Measurements from ENCODE around the gene FLYWCH2. TPM values are rescaled to one million over a fixed set of nuclear protein-coding genes. Genes with fewer than 3 reads are reported as not detected.

The FLYWCH2 gene
- total RNA-seq, 2 experiments from 2014 or later = 16.8 to 17.3 TPM

- POLR2A ChIA-PET = no interaction called here
- ATAC-seq = peak; percentile 71
- peak; percentile 91 for DNase-seq
- peak overlapping the region; percentile 86 for H3K27ac Mint-ChIP-seq
- H3K4me3 Mint-ChIP-seq = peak overlapping the region; percentile 63
- peaks cover 42% of the 10 kb centered on the region for H3K4me1 Mint-ChIP-seq
- CTCF ChIA-PET = interaction anchor here (0.7 to 2.4 kb wide), 4 partner anchors 12 to 79 kb away, joined by 3 to 12 read pairs (median 7); partner anchors contain the start of gene FLYWCH1
- peaks cover 2% of the 10 kb centered on the region for H3K9me3 Mint-ChIP-seq (ENCODE audit: low read depth)
- no peaks in the 10 kb centered on the region for H3K36me3 Mint-ChIP-seq (ENCODE audit: low read depth)
- intact Hi-C loops (cut with DNase I, micrococcal nuclease) = loop anchor here in 1 of 2 experiments (1.0 kb wide), 2 partner anchors 26 to 121 kb away; no protein-coding TSS in a partner anchor
- H3K27me3 Mint-ChIP-seq = peaks cover 1% of the 10 kb centered on the region
Observed at GRCh38 chr16:2842340-2843000, 40.5 kb upstream of the FLYWCH2 start.

DNA sequence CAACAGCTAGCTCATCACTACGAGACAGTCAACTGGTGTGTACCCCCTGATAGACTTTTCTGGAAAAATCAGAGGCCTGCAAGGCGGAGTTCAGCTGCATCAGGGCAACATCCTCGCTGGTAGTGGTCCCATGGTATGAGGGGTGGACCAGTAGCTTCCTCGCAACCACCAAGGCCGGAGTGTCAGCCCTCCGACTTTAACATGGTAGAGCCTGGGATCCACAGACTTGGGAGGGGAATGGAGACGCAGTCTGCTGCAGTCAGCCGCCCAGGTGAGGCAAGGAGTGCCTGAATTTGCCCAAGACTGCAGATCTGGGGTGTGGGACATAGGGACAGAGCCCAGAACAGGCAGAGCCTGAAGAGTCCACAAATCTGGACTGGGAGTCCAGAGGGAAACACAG, 39.5 kb upstream of the FLYWCH2 start:
- Mint-ChIP-seq H3K27me3 (no peaks in the 10 kb centered on the region), H3K4me1 (peaks cover 40% of the 10 kb centered on the region), H3K27ac (no peak overlapping the region), H3K4me3 (no peak overlapping the region), H3K9me3 (ENCODE audit: low read depth) (peaks cover 2% of the 10 kb centered on the region), H3K36me3 (ENCODE audit: low read depth) (no peaks in the 10 kb centered on the region)
- ChIA-PET POLR2A (no interaction called here), CTCF (interaction anchor here (1.0 to 2.4 kb wide), 4 partner anchors 11 to 79 kb away, joined by 3 to 11 read pairs (median 4); partner anchors contain the start of gene FLYWCH1)
- DNase-seq = no peak
- intact Hi-C loops (cut with DNase I, micrococcal nuclease) = no loop called here
- no peak for ATAC-seq

GRCh38 chr16:2845116-2845515, 37.9 kb upstream of the FLYWCH2 start:
- POLR2A ChIA-PET = no interaction called here
- Mint-ChIP-seq H3K4me3 (no peak overlapping the region), H3K27me3 (peaks cover 4% of the 10 kb centered on the region), H3K4me1 (peaks cover 29% of the 10 kb centered on the region), H3K36me3 (ENCODE audit: low read depth) (no peaks in the 10 kb centered on the region), H3K27ac (no peak overlapping the region), H3K9me3 (ENCODE audit: low read depth) (peaks cover 2% of the 10 kb centered on the region)
- CTCF ChIA-PET = interaction anchor here (0.6 to 2.4 kb wide), 5 partner anchors 9 to 67 kb away, joined by 3 to 13 read pairs (median 10); partner anchors contain the start of gene FLYWCH2
- ATAC-seq = no peak
- DNase-seq = no peak
- intact Hi-C loops (cut with DNase I, micrococcal nuclease) = no loop called here

- intact Hi-C loops (cut with DNase I, micrococcal nuclease) = no loop called here
- ATAC-seq = peak; percentile 61
- ChIA-PET POLR2A (no interaction called here), CTCF (no interaction called here)
- peaks cover 2% of the 10 kb centered on the region for H3K9me3 Mint-ChIP-seq (ENCODE audit: low read depth)
- H3K4me1 Mint-ChIP-seq = peaks cover 21% of the 10 kb centered on the region
- H3K4me3 Mint-ChIP-seq = no peak overlapping the region
- H3K36me3 Mint-ChIP-seq (ENCODE audit: low read depth) = no peaks in the 10 kb centered on the region
- peaks cover 4% of the 10 kb centered on the region for H3K27me3 Mint-ChIP-seq
- no peak overlapping the region for H3K27ac Mint-ChIP-seq
- DNase-seq = no peak
Observed at GRCh38 chr16:2846511-2847310, 36.3 kb upstream of the FLYWCH2 start.

- ATAC-seq = no peak
- intact Hi-C loops (cut with DNase I, micrococcal nuclease) = no loop called here
- no peak overlapping the region for H3K4me3 Mint-ChIP-seq
- peaks cover 5% of the 10 kb centered on the region for H3K9me3 Mint-ChIP-seq (ENCODE audit: low read depth)
- H3K36me3 Mint-ChIP-seq (ENCODE audit: low read depth) = no peaks in the 10 kb centered on the region
- H3K27ac Mint-ChIP-seq = no peak overlapping the region
- no peak for DNase-seq
- CTCF ChIA-PET = interaction anchor here (1.9 kb wide), 1 partner anchor 19 kb away, joined by 5 read pairs; no protein-coding TSS in a partner anchor
- H3K4me1 Mint-ChIP-seq = peaks cover 12% of the 10 kb centered on the region
- peaks cover 4% of the 10 kb centered on the region for H3K27me3 Mint-ChIP-seq
- POLR2A ChIA-PET = no interaction called here
Observed at GRCh38 chr16:2848933-2849725, 33.9 kb upstream of the FLYWCH2 start.

GRCh38 chr16:2852003-2852730, 30.8 kb upstream of the FLYWCH2 start:
- ChIA-PET POLR2A (no interaction called here), CTCF (no interaction called here)
- ATAC-seq (no peak), DNase-seq (no peak)
- intact Hi-C loops (cut with DNase I, micrococcal nuclease) = no loop called here
- Mint-ChIP-seq H3K4me1 (peaks cover under 1% of the 10 kb centered on the region), H3K9me3 (ENCODE audit: low read depth) (peaks cover 10% of the 10 kb centered on the region), H3K36me3 (ENCODE audit: low read depth) (no peaks in the 10 kb centered on the region), H3K4me3 (no peak overlapping the region), H3K27ac (no peak overlapping the region), H3K27me3 (peaks cover 4% of the 10 kb centered on the region)

DNA sequence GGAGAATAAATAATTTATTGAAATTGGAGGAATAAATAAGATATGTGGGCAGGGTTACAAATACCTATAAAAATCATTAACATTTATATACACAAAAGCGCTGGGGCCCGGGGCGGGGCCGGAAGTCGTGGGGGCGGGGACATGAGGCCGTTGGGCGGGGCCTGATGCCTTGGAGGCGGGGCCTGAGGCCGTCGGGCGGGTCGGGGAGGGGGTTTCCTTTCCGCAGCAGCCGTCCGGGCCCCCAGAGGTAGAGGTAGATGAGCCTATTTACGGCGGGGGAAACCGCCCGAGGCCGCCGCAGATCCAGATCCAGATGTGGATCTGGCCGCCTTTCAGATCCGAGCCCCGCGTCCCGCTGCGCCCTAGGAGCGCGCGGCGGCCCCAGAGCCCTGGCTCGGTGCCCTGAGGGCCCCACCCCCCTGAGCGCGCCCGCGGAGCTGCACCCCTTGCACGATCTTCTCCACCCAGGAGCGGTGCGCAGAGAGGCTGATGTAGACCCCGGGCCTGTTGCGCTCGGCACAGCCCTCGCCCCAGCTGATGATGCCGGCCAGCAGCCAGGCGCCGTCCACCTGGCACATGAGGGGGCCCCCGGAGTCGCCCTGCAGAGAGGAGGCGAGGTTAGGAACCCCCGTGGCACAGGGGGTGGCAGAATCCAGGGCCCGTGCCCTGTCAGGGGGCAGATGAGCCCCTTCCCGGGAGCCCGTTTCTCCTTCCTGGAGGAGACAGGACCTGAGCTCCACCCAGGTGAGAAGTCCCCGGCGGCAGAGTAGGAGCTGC, 30.1 kb upstream of the FLYWCH2 start:
- intact Hi-C loops (cut with DNase I, micrococcal nuclease) = no loop called here
- peaks cover 7% of the 10 kb centered on the region for H3K27me3 Mint-ChIP-seq
- DNase-seq (peak; percentile 30), ATAC-seq (no peak)
- peaks cover 10% of the 10 kb centered on the region for H3K9me3 Mint-ChIP-seq (ENCODE audit: low read depth)
- POLR2A ChIA-PET = no interaction called here
- peaks cover 4% of the 10 kb centered on the region for H3K4me1 Mint-ChIP-seq
- CTCF ChIA-PET = interaction anchor here (0.6 to 2.6 kb wide), 7 partner anchors 9 to 145 kb away, joined by 3 to 15 read pairs (median 10); no protein-coding TSS in a partner anchor
- no peak overlapping the region for H3K4me3 Mint-ChIP-seq
- no peak overlapping the region for H3K27ac Mint-ChIP-seq
- H3K36me3 Mint-ChIP-seq (ENCODE audit: low read depth) = no peaks in the 10 kb centered on the region

DNA sequence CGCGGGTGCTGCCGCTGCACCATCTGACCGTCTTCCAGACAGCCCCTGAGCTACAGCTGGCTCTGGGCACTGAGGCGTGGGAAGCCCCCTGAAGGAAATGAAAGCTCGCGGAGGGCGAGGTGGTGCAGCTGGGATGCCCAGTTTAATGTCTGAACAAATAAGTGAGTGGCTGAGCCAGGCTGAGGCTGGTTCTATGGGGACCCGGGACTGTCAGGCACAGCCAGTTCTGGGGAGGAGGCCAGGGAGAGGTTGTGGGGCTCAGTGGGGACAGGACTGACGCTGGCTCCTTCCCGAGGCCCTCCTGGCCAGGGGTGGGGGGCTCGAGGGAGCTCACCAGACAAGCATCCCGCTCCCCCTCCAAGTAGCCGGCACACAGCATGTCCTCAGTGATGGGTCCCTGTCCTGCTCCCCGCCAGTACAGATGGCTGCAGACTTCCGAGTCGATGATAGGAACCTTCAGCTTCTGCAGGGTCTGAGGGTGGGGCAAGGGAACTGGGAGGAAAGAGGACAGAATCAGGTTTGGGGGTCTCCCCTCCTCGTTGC, 29.4 kb upstream of the FLYWCH2 start:
- H3K4me3 Mint-ChIP-seq = no peak overlapping the region
- CTCF ChIA-PET = interaction anchor here (0.6 to 2.6 kb wide), 12 partner anchors 8 to 145 kb away, joined by 3 to 15 read pairs (median 4); partner anchors contain the start of gene FLYWCH2
- DNase-seq (no peak), ATAC-seq (no peak)
- POLR2A ChIA-PET = no interaction called here
- H3K36me3 Mint-ChIP-seq (ENCODE audit: low read depth) = no peaks in the 10 kb centered on the region
- no peak overlapping the region for H3K27ac Mint-ChIP-seq
- H3K4me1 Mint-ChIP-seq = peaks cover 4% of the 10 kb centered on the region
- H3K9me3 Mint-ChIP-seq (ENCODE audit: low read depth) = peaks cover 10% of the 10 kb centered on the region
- H3K27me3 Mint-ChIP-seq = peaks cover 7% of the 10 kb centered on the region
- intact Hi-C loops (cut with DNase I, micrococcal nuclease) = no loop called here

DNA sequence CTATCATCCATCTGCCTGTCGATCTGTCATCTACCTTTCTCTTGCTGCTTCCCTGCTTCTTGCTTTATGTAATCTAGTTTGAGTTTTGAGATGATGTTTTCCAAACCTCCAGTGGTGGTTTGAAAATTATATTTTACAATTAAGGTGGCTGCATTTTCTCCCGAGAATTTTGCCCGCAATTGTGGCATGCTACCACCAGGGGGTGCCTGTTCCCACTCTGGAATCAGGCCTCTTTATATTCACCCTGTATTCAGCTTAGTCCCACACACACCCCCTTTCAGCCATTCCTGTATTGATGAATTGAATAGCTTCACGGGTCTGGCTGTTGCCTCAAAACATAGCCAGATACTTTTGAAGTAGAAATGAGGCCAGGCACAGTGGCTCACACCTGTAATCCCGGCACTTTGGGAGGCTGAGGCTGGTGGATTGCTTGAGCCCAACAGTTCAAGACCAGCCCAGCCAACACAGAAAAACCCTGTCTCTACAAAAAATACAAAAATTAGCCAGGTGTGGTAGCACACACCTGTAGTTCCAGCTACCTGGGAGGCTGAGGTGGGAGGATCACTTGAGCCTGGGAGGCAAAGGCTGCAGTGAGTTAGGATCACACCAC, 28.2 kb upstream of the FLYWCH2 start:
- Mint-ChIP-seq H3K9me3 (ENCODE audit: low read depth) (peaks cover 10% of the 10 kb centered on the region), H3K27me3 (peaks cover 3% of the 10 kb centered on the region), H3K36me3 (ENCODE audit: low read depth) (no peaks in the 10 kb centered on the region), H3K4me3 (no peak overlapping the region), H3K4me1 (peaks cover 4% of the 10 kb centered on the region), H3K27ac (no peak overlapping the region)
- ChIA-PET POLR2A (no interaction called here), CTCF (interaction anchor here (0.6 to 2.6 kb wide), 12 partner anchors 9 to 105 kb away, joined by 3 to 15 read pairs (median 4); partner anchors contain the start of gene FLYWCH2)
- intact Hi-C loops (cut with DNase I, micrococcal nuclease) = no loop called here
- DNase-seq = peak; percentile 53
- no peak for ATAC-seq

GRCh38 chr16:2855536-2855935, 27.5 kb upstream of the FLYWCH2 start:
- ChIA-PET POLR2A (no interaction called here), CTCF (interaction anchor here (0.8 to 2.6 kb wide), 6 partner anchors 10 to 57 kb away, joined by 3 to 15 read pairs (median 10); no protein-coding TSS in a partner anchor)
- Mint-ChIP-seq H3K9me3 (ENCODE audit: low read depth) (peaks cover 10% of the 10 kb centered on the region), H3K27ac (no peak overlapping the region), H3K27me3 (peaks cover 3% of the 10 kb centered on the region), H3K4me3 (no peak overlapping the region), H3K36me3 (ENCODE audit: low read depth) (no peaks in the 10 kb centered on the region), H3K4me1 (peaks cover 4% of the 10 kb centered on the region)
- intact Hi-C loops (cut with DNase I, micrococcal nuclease) = no loop called here
- no peak for DNase-seq
- no peak for ATAC-seq

Data from activated CD4-positive, alpha-beta T cell treated with anti-CD3 and anti-CD28 coated beads for 36 hours (primary cell).